B cell (primary cell): ENCODE measurements around the gene PAPSS1. TPM values are rescaled to one million over a fixed set of nuclear protein-coding genes. Genes with fewer than 3 reads are reported as not detected.

Experiments
- ATAC-seq: fragments of 200-7000 bp; cut with Tn5 transposase; one replicate; pipeline ENCODE4 v1.10.0; 2021; ENCODE audit warnings: low read depth, mild to moderate bottlenecking, moderate number of reproducible peaks, moderate library complexity
- CTCF ChIA-PET: fragments of 350-600 bp; sonication (Branson Sonifier 250); formaldehyde crosslinking; loops from one replicate; lab custom pipeline; 2021; ENCODE audit warnings: antibody characterized with exemption, inconsistent platforms; lab: Charles Lee
- POLR2A ChIA-PET: fragments of 350-600 bp; sonication (Branson Sonifier 250); formaldehyde crosslinking; loops from one replicate; lab custom pipeline; 2021; ENCODE audit warnings: antibody characterized with exemption; lab: Charles Lee
- DNase-seq: peaks from one replicate; pipeline ENCODE4 v3.0.0; 2013
- H2AFZ ChIP-seq: 2 replicates; pipeline ENCODE4 v1.6.1; 2012; ENCODE audit warnings: mild to moderate bottlenecking, low read depth, low read length; ENCODE audit not compliant: insufficient read depth, poor library complexity, severe bottlenecking
- H3K27ac ChIP-seq, 2 donors: 1 replicate in 1 of 2; 2 replicates in 1 of 2; pipeline ENCODE4 v1.5.1; 2012 to 2013; ENCODE audit warnings: low read length in 2 of 2, mild to moderate bottlenecking in 2 of 2, moderate library complexity in 1 of 2
- H3K27me3 ChIP-seq, 4 experiments: fragments of 200-600 bp in 1 of 4; sonication (generic) in 1 of 4; replicated peaks in 1 of 4; 1 replicate in 2 of 4; 2 replicates in 2 of 4; pipeline versions ENCODE4 v1.6.1 to v1.7.0; 2013 to 2016; ENCODE audit warnings: low read length in 3 of 4, mild to moderate bottlenecking in 2 of 4, mixed read lengths in 1 of 4, moderate library complexity in 1 of 4; ENCODE audit not compliant: insufficient read depth in 4 of 4, control insufficient read depth in 3 of 4; ENCODE audit errors: control extremely low read depth in 1 of 4
- H3K36me3 ChIP-seq, 2 experiments: replicated peaks in 1 of 2; 1 replicate in 1 of 2; 2 replicates in 1 of 2; pipeline versions ENCODE4 v1.6.1 to v1.7.1; 2013; ENCODE audit warnings: low read length in 1 of 2; ENCODE audit not compliant: insufficient read depth in 2 of 2, control insufficient read depth in 1 of 2; ENCODE audit errors: control extremely low read depth in 1 of 2, extremely low read depth in 1 of 2
- H3K4me1 ChIP-seq, 2 donors: fragments of 200-600 bp in 1 of 2; sonication (generic) in 1 of 2; 1 replicate in 1 of 2; 2 replicates in 1 of 2; pipeline versions ENCODE4 v1.5.1 to v1.6.1; 2013 to 2017; ENCODE audit warnings: low read length in 2 of 2; ENCODE audit not compliant: control insufficient read depth in 2 of 2, insufficient read depth in 2 of 2
- H3K4me2 ChIP-seq: replicated peaks from 2 replicates; pipeline ENCODE3; 2012; ENCODE audit warnings: mild to moderate bottlenecking, low read depth, low read length; ENCODE audit not compliant: poor library complexity, severe bottlenecking
- H3K4me3 ChIP-seq, 5 experiments: fragments of 200-600 bp in 1 of 5; sonication (generic) in 1 of 5; 1 replicate in 3 of 5; 2 replicates in 2 of 5; pipeline versions ENCODE4 v1.5.1 to v1.7.0; 2011 to 2016; ENCODE audit warnings: low read length in 4 of 5, mild to moderate bottlenecking in 4 of 5, low read depth in 2 of 5, control low read depth in 1 of 5, moderate library complexity in 1 of 5; ENCODE audit not compliant: insufficient read depth in 1 of 5; ENCODE audit errors: control extremely low read depth in 1 of 5, extremely low read depth in 1 of 5
- H3K79me2 ChIP-seq: fragments of 200-600 bp; sonication (generic); one replicate; pipeline ENCODE4 v1.6.0; 2016; ENCODE audit warnings: low read length; ENCODE audit not compliant: control insufficient read depth, insufficient read depth
- H3K9ac ChIP-seq: fragments of 200-600 bp; sonication (generic); 2 replicates; pipeline ENCODE4 v1.6.1; 2017; ENCODE audit warnings: mild to moderate bottlenecking, low read length, moderate library complexity
- H3K9me3 ChIP-seq, 3 donors: one replicate each; pipeline versions ENCODE4 v1.6.1 to v1.7.1; 2013; ENCODE audit warnings: low read length in 2 of 3; ENCODE audit not compliant: control insufficient read depth in 2 of 3, insufficient read depth in 1 of 3; ENCODE audit errors: control extremely low read depth in 1 of 3
- H4K20me1 ChIP-seq: 2 replicates; pipeline ENCODE4 v1.6.0; 2012; ENCODE audit warnings: mild to moderate bottlenecking, low read length; ENCODE audit not compliant: insufficient read depth, control insufficient read depth, poor library complexity, severe bottlenecking
- H3K27ac Mint-ChIP-seq: one replicate; pipeline ENCODE4 v1.8.0; 2021; ENCODE audit warnings: mixed read lengths
- H3K27me3 Mint-ChIP-seq: one replicate; pipeline ENCODE4 v1.8.0; 2021; ENCODE audit warnings: mixed read lengths
- H3K4me1 Mint-ChIP-seq: one replicate; pipeline ENCODE4 v1.8.0; 2021; ENCODE audit warnings: mixed read lengths
- H3K4me3 Mint-ChIP-seq: one replicate; pipeline ENCODE4 v1.8.0; 2021; ENCODE audit warnings: mixed read lengths
- H3K9me3 Mint-ChIP-seq: one replicate; pipeline ENCODE4 v1.8.0; 2022; ENCODE audit warnings: mixed read lengths; ENCODE audit not compliant: insufficient read depth
- EZH2 ChIP-seq: IDR thresholded peaks from 2 replicates; pipeline ENCODE4 v1.6.1; 2012; ENCODE audit warnings: borderline replicate concordance, low read depth, mild to moderate bottlenecking, moderate library complexity, low read length; ENCODE audit not compliant: insufficient read depth, poor library complexity, severe bottlenecking
- WGBS: methylation state at CpG from one replicate; pipeline ENCODE4 v1.1.5; 2013; ENCODE audit warnings: missing lambda C conversion rate; ENCODE audit not compliant: insufficient coverage; 5-methylcytosine and 5-hydroxymethylcytosine counted together
- intact Hi-C: fragments of 100-400 bp; cut with micrococcal nuclease; formaldehyde crosslinking; loops from one replicate; pipeline ENCODE4 v1.10.0; 2022
- polyA plus RNA-seq: library from polyadenylated mRNA; depleted of rRNA; stranded (reverse); fragments of >200 nt; gene quantifications from 2 replicates; pipeline ENCODE4 v1.2.3, GENCODE V29; 2012
- total RNA-seq, 2 donors: library from RNA; stranded (reverse); fragments of 120-200 nt in 1 of 2; gene quantifications; 1 replicate in 1 of 2; 2 replicates in 1 of 2; pipeline versions ENCODE4 v1.2.3 to v1.2.4, GENCODE V29; 2013 to 2022
- TF ChIP-seq, protein P1 (sequence below): fragments of 200-600 bp; IDR thresholded peaks from one replicate; pipeline ENCODE4 v1.8.0; 2022; ENCODE audit warnings: antibody characterized with exemption, mild to moderate bottlenecking

PAPSS1 gene
- total and polyA plus RNA-seq, 2 donors (not counting 1 experiment from before 2014, with no cell fraction given) = 21.4 to 33.9 TPM

DNA sequence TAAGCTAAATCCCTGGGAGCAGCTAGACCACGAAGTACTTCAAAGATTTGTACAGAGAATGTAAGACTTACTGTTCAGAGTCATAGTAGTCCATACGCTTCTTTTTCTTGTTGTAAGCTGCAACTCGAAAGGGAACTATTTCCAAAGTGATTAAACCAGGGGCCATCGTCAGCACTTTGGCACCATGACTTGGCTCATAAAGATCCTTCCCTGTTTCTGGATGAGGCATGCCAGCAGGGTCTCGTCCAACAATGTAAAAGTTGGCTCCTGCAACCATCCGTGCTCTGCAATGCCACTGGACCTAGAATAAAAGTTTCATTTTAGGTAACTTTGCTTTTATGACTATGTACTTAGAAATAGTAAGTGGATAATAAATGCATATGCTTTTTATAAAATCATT lies 88.5 kb downstream of the PAPSS1 start:
- ATAC-seq = no peak
- Histone ChIP-seq H3K27me3 (no peaks in the 10 kb centered on the region), H3K4me3 (no peak overlapping the region), H3K4me1 (no peaks in the 10 kb centered on the region), H3K79me2 (no peaks in the 10 kb centered on the region), H3K9me3 (peaks cover 0 to 6% (median 0%) of the 10 kb centered on the region in 3 donors), H3K9ac (no peak overlapping the region), H3K36me3 (peaks cover 6 to 16% of the 10 kb centered on the region in 2 experiments), H3K4me2 (no peak overlapping the region), H3K27ac (no peak overlapping the region), H2AFZ (no peak overlapping the region), H4K20me1 (no peaks in the 10 kb centered on the region)
- no peak overlapping the region for H3K4me3 Mint-ChIP-seq
- no peaks in the 10 kb centered on the region for H3K27me3 Mint-ChIP-seq
- no peak for DNase-seq
- ChIA-PET POLR2A (no interaction called here), CTCF (interaction anchor here (1.3 kb wide), 1 partner anchor 9 kb away, joined by 3 read pairs; no protein-coding TSS in a partner anchor)
- no peaks in the 10 kb centered on the region for H3K9me3 Mint-ChIP-seq
- 98% methylated on average over 5 of the region's 6 CpGs for WGBS
- no peak for TF ChIP-seq EZH2
- TF ChIP-seq, protein P1, sequence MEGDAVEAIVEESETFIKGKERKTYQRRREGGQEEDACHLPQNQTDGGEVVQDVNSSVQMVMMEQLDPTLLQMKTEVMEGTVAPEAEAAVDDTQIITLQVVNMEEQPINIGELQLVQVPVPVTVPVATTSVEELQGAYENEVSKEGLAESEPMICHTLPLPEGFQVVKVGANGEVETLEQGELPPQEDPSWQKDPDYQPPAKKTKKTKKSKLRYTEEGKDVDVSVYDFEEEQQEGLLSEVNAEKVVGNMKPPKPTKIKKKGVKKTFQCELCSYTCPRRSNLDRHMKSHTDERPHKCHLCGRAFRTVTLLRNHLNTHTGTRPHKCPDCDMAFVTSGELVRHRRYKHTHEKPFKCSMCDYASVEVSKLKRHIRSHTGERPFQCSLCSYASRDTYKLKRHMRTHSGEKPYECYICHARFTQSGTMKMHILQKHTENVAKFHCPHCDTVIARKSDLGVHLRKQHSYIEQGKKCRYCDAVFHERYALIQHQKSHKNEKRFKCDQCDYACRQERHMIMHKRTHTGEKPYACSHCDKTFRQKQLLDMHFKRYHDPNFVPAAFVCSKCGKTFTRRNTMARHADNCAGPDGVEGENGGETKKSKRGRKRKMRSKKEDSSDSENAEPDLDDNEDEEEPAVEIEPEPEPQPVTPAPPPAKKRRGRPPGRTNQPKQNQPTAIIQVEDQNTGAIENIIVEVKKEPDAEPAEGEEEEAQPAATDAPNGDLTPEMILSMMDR = no peak
- intact Hi-C loops = no loop called here
- no peak overlapping the region for H3K27ac Mint-ChIP-seq
- H3K4me1 Mint-ChIP-seq = no peaks in the 10 kb centered on the region

DNA sequence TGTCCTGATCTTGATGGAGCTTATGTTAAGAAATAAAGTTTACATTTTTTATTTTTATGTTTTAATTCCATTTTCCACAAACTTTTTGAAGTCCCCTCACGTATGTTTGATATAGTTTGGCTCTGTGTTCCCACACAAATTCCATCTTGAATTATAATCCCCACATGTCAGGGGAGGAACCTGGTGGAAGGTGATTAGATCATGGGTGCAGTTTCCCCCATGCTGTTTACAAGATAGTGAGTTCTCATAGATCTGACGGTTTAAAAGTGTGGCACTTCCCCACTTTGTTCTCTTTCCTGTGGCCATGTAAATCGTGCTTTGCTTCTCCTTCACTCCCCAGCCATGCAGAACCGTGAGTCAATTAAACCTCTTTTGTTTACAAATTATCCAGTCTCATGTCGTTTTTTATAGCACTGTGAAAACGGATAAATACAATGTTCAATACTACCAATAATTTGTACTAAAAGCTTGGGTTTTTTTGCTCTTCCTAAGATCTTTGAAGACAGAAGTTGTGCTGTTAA lies 89.8 kb downstream of the PAPSS1 start:
- no peaks in the 10 kb centered on the region for H3K79me2 ChIP-seq
- Mint-ChIP-seq H3K27me3 (no peaks in the 10 kb centered on the region), H3K27ac (no peak overlapping the region), H3K4me1 (no peaks in the 10 kb centered on the region), H3K9me3 (no peaks in the 10 kb centered on the region), H3K4me3 (no peak overlapping the region)
- H3K4me3 ChIP-seq = no peak overlapping the region
- H4K20me1 ChIP-seq = no peaks in the 10 kb centered on the region
- ATAC-seq (no peak), DNase-seq (no peak)
- no peak overlapping the region for H2AFZ ChIP-seq
- intact Hi-C loops = no loop called here
- no peak overlapping the region for H3K9ac ChIP-seq
- ChIA-PET CTCF (no interaction called here), POLR2A (no interaction called here)
- H3K4me1 ChIP-seq = no peaks in the 10 kb centered on the region
- H3K9me3 ChIP-seq = peaks cover 0 to 6% (median 0%) of the 10 kb centered on the region in 3 donors
- peaks cover 6 to 20% of the 10 kb centered on the region in 2 experiments for H3K36me3 ChIP-seq
- no peak overlapping the region for H3K4me2 ChIP-seq
- no peaks in the 10 kb centered on the region for H3K27me3 ChIP-seq
- no peak for TF ChIP-seq EZH2
- TF ChIP-seq, protein P1 = no peak
- H3K27ac ChIP-seq = no peak overlapping the region
- 42% methylated on average over 2 of the region's 6 CpGs for WGBS
